ENCODE data around the gene GSTA1.
"Not testable (repeated sequence)": the region's sequence is repeated elsewhere in the genome, so short reads cannot be mapped to it uniquely, and the experiment has no call there.

Gene GSTA1

DNA sequence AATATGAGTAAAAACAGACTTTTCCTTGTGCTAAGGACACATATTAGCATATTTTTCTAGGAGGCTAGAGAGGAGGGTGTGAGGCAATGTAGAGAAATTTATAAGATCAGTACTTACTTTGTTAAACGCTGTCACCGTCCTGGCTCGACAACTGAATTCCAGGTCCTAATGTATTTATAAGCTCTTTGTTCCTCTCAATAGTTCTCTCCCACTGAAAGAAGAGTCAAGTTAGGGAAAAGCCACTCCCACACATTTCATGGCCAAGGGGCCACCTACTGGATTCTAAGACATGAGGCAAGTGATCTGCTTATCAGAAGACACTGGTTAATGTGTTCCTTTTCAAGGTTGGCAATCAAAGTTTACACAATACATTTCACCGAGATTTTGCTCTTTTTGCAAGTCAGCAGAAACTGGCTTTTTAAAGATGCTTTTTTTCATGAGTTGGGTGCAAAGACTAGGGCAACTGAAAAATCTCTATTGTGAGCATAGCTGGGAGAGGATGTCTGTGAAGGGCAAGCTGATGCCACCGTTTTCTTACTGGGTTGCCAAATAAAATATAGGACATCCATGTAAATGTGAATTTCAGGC is at the start of gene GSTA1:
TSS of gene GSTA1 (minus strand) at position 149 of the 588 bp plus-strand sequence. CDS start 4,549 bp downstream, outside the sequence.
- DNase-seq (ENCODE audit: low read depth): not testable (repeated sequence)

DNA sequence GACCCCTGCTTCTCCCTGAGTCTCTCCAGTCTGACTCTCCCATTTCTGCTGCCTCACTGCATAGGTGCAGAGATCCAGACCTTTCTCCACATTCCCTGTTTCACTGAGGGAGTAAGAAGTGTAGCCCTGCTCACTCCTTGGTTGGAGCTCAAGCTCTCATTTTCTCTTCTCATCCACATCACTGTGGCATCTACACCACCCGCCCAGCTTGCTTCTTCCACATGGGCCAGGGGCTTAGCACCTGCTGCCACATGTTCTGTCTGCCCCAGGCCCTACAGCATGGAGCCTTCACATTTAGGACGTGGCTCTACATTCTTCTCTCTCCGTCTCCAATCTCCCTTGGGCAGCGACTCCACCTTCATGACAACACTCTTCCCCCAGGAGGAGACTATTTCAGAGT is 45.5 kb upstream of the GSTA1 start:
- DNase-seq (ENCODE audit: low read depth): no peak

DNA sequence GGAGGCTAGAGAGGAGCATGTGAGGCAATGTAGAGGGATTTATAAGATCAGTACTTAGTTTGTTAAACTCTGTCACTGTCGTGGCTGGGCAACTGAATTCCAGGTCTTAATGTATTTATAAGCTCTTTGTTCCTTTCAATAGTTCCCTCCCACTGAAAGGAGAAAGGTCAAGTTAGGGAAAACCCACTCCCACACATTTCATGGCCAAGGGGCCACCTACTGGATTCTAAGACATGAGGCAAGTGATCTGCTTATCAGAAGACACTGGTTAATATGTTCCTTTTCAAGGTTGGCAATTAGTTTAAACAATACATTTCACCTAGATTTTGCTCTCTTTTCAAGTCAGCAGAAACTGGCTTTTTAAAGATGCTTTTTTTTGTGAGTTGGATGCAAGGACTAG is 42.4 kb upstream of the GSTA1 start:
- no peak for DNase-seq (ENCODE audit: low read depth)

DNA sequence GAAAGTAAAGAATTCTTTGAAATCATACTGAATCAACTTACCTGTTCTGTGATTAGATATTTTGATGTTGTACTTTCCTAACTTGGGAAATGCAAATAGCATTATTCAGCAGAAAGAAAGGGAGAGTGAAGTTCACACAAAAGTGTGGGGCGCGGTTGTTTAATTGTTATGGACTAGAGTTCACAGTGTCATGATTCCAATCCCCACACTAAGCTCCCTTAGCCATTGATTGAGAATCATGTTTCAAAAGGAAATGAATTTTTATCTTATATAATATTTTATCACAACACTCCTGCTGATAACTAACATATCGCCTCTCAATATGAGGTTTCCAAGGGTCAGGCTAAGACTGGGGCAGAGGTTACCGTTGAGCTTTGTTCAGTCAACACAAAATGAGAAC is 40.0 kb upstream of the GSTA1 start:
- DNase-seq (ENCODE audit: low read depth): no peak

DNA sequence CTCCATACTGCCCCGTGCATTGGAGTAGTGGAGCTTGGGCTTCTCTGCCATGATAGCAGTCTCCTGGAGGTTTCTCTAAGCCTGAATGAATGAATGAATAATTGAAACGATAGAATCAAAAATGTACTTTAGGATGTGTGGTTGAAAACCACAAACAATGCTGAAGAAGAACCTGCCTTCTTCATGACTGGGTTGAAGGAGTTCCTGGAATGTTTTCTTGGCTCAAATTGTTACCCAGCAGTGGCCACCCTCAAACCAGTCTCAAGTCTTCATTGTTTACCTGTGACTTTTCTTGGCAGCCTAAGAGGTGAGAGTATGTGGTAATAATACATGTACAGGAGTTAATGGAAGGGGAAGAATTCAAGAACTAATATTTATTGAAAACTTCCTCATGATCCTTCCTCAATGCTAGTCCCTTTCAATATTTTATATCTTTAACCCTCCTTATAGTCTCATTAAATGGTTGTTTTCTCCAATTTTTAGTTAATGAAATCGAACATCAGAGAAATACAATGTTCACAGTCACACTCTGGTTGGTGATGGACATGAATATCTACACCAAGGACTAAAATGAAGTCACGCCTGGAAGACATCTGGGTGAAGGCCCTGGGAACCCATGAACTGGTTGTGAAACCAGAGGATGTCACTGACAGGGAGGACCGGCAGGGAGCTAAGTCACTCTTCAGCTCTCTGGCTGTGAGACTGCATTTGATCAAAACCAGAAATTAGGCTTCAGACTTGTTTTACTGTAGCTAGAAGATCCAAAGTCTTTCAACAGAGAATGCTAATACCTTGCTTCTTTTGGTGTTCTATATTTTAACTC is 37.4 kb upstream of the GSTA1 start, which contains the start of gene GSTA5:
TSS of gene GSTA5 (minus strand) at position 51 of the 823 bp plus-strand sequence.
- DNase-seq (ENCODE audit: low read depth): no peak

DNA sequence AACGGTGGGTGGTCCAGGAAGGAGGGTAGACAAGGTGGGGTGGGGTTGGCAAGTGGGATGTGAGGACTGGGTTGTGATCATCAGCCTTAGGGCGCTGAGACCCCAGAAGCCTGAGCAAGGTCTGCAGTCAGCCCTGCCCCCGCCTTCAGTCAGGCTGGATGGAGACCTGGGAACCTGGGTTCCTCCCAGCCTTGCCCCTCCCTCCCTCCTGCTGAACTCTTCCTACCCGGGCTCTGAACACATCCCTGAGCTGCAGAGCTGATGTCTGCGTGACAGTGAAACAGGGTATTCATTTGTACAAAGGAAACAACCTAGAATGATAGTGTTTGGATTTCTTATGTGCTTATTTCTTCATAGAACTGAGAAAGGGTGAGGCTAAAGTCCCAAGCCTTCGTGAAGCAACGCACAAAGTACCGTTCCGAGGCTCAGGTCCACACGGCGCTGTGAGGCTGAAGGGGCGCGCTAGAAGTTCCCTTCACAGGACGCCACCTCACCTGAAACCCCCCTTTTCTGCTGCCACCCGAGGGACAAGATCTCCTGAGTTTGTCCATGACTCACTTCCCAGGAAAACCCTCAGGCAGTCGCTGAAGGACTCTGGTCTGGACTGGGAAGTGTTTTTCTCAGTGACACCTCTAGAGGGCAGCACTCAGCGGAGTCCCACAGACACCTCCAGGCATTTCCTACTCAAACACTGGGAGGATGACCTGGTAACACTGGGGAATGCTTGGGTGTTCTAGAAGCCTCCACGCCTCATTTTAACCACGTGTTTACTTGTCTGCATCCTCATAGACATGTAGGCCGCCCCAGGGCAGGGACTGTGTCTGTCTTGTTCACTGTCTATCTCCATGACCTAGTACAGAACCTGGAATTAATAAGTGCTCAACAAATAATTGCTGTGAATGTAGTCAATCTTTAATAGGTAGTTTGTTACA is 35.8 kb upstream of the GSTA1 start:
- peak; percentile 10 for DNase-seq (ENCODE audit: low read depth)

DNA sequence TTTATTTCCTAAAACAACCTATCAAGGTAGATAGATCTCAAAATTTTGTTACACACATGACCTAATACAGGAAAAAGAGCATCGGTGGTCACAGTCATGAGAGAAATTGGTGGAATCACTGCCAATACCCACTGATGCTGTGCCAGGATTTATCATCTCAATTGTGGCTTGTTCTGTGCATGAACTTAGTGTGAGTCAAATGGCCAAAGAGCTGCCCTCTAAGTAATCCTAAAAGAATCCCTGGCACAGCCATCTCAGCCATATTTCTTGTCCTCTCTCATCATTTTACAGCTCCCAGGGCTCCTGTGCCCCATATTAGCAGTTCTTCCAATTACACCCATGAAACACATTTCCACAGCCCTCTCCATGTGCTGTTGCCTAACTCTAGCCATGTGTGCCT is 30.9 kb upstream of the GSTA1 start:
- no peak for DNase-seq (ENCODE audit: low read depth)

DNA sequence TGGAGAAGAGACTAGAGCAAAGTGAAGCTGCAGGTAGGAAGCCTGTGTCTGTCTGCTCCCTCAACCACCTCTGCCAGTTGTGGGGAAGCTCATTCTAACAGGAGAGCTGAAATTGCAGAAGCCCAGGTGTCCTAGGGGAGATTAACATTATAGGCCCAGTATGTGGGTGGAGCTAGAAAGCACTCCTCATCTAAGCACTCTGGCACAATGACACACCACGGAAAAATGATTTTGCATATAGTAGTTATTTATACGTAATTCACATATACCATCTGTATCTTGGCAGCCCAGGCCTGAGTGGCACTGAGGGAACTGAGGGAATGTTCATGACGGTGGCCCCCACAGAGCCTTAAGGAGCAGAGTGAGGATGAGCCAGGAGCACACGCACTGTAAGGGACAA is 27.3 kb upstream of the GSTA1 start:
- not testable (repeated sequence) for DNase-seq (ENCODE audit: low read depth)

DNA sequence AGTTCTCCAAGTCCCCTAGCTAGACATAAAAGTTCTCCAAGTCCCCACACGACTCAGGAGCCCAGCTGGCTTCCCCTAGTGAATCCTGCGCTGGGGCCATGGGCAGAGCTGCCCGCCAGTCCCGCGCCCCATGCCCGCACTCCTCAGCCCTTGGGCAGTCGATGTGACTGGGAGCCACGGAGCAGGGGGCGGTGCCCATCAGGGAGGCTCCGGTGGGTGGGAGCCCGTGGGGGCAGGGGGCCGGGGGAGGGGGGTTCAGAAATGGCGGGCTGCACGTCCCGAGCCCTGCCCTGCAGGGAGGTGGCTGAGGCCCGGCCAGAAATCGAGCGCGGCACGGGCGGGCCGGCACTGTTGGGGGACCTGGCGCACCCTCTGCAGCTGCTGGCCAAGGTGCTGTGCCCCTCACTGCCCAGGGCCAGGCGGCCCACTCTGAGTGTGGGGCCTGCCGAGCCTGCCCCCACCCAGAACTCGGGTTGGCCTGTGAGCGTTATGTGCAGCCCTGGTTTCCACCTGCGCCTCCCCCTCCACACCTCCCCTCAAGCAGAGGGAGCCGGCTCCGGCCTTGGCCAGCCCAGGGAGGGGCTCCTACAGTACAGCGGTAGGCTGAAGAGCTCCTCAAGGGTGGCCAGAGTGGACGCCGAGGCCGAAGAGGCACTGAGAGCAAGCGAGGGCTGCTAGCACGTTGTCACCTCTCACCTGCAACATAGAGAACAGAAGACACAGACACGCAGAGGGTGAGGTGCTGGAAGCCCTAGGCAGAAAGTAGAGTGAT is 25.6 kb upstream of the GSTA1 start:
- no peak for DNase-seq (ENCODE audit: low read depth)

DNA sequence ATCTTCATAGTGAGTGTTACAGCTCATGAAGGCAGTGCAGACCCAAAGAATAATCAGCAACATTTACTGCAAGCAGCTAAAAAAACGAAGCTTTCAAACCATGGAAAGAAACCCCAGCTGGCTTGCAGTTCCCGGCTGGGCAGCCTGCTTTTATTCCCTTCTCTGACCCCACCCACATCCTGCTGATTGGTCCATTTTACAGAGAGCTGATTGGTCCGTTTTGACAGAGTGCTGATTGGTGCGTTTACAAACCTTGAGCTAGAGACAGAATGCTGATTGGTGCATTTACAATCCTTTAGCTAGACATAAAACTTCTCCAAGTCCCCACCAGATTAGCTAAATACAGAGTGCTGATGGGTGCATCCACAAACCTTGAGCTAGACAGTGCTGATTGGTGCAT is 25.0 kb upstream of the GSTA1 start:
- not testable (repeated sequence) for DNase-seq (ENCODE audit: low read depth)

DNA sequence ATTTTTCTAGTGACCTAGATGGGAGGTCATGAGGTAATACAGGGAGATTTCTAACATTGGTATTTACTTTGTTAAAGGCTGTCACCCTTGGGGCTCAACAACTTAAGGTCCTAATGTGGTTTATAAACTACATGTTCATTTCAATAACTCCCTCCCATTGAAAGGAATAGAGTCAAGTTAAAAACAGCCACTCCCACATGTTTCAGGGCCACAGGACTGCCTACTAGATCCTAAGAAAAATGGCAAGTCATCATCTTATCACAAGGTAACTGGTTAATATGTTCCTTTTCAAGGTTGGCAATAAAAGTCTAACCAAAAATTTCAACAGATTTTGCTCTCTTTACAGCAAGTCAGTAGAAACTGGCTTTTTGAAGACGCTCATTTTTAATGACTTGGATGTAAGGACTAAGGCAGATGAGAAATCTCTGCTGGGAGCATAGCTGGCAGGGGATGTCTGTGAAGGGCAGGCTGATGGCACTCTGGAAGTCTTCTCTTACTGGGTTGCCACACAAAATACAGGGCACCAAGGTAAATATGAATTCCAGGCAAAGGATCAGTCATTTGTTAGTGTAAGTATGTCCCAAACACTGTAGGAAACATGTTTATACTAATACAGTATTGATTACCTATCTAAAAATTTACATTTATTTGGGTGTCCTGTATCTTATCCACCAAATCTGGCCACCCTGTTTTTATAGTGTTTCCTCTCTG is 23.6 kb upstream of the GSTA1 start:
- not testable (repeated sequence) for DNase-seq (ENCODE audit: low read depth)

DNA sequence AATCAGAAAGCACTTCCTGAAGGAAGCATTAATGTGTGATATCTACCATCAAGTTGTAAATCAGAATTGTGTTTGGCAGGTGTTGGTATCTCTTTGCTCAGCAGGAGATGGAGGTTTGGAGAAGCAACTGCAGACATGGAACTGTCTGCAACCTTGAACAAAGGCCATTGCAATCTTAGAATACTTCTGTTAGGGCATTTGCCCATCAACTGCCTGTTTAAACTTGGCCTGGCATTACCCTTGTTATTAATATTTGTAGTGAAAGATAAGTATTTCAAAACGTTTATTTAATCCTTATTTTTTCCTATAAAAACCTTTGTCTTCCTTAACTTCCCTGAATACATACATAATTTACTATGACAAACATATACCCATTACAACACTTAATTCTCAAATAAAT is 22.9 kb upstream of the GSTA1 start:
- DNase-seq (ENCODE audit: low read depth): no peak

DNA sequence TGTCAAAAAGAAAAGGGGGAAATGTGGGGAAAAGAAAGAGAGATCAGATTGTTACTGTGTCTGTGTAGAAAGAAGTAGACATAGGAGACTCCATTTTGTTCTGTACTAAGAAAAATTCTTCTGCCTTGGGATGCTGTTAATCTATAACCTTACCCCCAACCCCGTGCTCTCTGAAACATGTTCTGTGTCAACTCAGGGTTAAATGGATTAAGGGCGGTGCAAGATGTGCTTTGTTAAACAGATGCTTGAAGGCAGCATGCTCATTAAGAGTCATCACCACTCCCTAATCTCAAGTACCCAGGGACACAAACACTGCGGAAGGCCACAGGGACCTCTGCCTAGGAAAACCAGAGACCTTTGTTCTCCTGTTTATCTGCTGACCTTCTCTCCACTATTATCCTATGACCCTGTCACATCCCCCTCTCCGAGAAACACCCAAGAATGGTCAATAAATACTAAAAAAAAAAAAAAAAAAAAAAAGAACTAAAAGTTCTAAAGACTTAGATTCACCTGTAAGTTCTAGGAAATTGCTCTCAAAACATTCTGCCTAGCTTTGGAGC is 22.4 kb upstream of the GSTA1 start:
- DNase-seq (ENCODE audit: low read depth): not testable (repeated sequence)

DNA sequence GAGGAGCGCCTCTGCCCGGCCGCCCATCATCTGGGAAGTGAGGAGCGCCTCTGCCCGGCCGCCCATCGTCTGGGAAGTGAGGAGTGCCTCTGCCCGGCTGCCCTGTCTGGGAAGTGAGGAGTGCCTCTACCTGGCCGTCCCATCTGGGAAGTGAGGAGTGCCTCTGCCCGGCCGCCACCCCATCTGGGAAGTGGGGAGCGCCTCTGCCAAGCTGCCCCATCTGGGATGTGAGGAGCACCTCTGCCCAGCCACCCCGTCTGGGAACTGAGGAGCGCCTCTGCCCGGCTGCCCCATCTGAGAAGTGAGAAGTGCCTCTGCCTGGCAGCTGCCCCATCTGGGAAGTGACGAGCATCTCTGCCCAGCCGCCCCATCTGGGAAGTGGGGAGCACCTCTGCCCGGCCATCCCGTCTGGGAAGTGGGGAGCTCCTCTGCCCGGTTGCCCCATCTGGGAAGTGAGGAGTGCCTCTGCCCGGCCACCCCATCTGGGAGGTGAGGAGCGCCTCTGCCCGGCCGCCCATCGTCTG is 21.7 kb upstream of the GSTA1 start:
- DNase-seq (ENCODE audit: low read depth): not testable (repeated sequence)

DNA sequence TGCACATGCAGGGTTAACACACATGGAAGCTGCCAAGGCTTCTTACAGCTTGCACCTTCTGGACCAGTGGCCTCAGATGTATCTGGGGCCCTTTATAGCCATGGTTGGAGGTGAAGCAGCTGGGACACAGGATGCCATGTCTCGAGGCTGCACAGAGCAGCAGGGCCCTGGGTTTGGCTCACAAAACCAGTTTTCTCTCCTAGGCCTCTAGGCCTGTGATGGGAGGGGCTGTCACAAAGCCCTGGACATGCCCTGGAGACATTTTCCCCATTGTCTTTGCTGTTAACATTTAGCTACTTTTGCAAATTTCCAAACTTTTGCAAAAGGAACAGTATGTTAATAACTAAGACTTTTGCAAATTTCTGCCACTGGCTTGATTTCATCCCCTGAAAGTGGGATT is 18.2 kb upstream of the GSTA1 start:
- no peak for DNase-seq (ENCODE audit: low read depth)

DNA sequence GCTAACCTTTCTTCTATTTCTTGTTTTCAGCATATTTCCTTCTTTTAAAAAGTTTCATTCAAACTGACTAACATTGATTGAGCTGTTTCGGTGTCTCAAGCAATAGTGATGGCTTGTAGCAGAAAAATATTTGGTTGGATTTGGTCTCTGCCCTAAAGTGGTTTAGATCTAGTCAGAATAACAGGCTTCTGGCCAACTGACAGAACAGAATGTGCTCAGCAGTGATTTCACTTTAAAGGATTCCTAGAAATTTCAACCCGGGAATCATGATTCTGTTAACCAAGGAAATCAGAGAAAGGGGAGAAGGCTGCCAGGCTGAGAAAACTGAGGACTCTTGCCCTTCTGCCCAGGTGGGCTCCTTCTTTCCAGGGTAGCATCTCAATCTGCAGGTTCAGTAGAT is 16.6 kb upstream of the GSTA1 start:
- no peak for DNase-seq (ENCODE audit: low read depth)

DNA sequence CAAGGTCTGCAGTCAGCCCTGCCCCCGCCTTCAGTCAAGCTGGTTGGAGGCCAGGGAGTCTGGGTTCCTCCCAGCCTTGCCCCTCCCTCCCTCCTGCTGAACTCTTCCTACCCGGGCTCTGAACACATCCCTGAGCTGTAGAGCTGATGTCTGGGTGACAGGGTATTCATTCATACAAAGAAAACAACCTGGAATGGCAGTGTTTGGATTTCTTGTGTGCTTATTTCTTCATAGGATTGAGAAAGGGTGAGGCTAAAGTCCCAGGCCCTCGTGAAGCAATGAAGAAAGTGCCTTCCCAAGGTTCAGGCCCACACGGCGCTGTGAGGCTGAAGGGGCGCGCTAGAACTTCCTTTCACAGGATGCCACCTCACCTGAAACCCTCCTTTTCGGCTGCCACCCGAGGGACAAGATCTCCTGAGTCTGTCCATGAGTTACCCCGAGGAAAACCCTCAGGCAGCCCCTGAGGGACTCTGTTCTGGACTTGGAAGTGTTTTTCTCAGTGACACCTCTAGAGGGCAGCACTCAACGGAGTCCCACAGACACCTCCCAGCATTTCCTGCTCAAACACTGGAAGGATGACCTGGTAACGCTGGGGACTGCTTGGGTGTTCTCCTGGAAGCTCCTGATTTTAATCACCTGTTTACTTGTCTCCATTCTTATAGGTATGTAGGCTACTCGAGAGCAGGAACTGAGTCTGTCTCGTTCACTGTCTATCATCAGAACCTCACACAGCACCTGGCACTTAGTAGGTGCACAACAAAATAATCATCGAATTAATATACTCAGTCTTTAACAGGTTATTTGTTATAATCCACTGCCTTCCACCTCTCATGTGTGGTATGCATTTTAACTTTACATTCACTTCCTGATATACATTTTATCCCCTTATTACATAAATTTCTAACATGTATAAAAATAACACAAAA is 11.8 kb upstream of the GSTA1 start:
- DNase-seq (ENCODE audit: low read depth): peak; percentile 4

DNA sequence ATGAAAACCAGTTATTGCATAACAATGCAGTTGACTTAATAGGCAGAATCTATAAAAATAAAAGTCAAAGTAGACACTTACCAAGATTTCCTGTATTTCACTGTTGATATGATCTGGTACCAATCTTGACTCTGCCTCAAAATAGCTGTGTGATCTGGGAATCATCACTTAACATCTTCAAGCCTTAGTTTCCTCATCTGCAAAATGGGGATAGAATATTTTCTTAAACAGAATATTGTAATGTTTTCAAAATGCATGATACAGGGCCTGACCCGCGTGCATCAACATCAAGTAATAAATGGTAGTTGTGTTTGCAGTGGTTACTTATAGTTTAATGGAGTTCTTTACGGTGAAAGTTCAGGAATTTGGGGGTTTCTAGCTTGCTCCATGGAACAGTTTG is 10.9 kb upstream of the GSTA1 start:
- not testable (repeated sequence) for DNase-seq (ENCODE audit: low read depth)

DNA sequence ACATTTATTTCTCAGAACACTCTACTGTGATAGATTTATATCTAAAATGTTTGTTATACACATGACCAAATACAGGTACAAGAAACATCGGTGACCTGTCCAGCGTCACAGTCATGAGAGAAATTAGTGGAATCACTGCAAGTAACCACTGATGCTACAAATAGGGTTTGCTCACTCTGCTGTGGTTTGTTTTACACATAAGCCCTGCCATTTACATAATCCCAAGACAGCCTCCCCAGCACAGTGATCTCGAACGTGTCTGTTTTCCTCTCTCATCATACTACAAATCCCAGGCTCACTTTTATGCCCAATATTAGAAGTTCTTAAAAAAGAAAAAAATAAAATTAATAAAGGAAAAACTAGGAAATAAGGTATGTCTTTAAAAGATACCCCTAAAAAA is 6.2 kb upstream of the GSTA1 start:
- DNase-seq (ENCODE audit: low read depth): not testable (repeated sequence)
